ENCODE results near the gene EPHA7.

DNA sequence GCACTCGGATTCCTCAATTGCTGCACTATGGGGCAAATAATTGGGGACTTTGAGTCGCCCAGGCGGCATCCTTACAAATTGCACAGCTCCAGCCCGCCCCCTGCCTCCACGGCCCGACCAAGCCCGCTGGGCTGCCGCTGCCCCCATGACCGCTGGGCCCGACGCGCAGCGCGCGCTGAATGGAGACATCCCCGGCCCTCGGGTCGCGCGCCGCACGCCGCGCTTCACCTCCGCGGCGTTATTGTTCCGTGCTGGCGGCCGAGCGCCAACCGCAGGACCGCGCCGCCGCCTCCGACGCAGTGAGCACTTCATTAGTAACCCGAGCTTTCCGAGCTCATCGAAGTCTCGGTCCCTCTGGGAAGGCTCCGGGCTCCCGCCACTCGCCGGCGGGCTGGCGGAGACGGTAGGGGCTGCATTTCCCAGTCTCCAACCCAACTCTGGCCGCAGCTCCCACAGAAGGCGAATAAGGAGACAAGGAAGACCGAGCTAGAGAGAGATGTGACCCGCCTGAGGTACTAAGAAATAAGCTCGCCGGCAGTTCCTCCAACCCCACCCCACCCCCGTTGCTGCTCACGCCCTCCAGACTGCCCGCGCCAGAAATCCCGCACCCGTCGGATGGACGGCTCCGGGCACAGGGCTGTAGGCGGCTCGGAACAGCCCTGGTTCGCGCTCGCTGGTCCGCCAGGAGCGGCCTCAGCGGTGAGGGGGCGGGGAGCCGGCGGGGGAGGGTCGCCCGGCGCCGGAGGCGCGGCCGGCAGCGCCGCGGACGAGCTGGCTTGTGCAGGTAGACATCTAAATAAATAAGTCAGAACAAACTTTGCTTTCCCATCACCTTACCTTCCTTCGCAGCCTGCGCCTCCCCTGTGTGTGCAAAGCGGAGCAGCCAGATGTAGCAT is 703 bp downstream of the EPHA7 start:
- TF ChIP-seq RELA (CRISPR knock-in tag; IDR thresholded peaks at IDR 0.05; ENCODE audit: borderline replicate concordance): no peak
- no peak for TF ChIP-seq MYBL2 (CRISPR knock-in tag; IDR thresholded peaks at IDR 0.05)
- TF ChIP-seq ATF6 (CRISPR knock-in tag; IDR thresholded peaks at IDR 0.05): no peak
- TF ChIP-seq GTF2I (CRISPR knock-in tag; conservative IDR thresholded peaks at IDR 0.05): no peak
- TF ChIP-seq CTCF (IDR thresholded peaks at IDR 0.05): no peak
- TF ChIP-seq, protein P1, sequence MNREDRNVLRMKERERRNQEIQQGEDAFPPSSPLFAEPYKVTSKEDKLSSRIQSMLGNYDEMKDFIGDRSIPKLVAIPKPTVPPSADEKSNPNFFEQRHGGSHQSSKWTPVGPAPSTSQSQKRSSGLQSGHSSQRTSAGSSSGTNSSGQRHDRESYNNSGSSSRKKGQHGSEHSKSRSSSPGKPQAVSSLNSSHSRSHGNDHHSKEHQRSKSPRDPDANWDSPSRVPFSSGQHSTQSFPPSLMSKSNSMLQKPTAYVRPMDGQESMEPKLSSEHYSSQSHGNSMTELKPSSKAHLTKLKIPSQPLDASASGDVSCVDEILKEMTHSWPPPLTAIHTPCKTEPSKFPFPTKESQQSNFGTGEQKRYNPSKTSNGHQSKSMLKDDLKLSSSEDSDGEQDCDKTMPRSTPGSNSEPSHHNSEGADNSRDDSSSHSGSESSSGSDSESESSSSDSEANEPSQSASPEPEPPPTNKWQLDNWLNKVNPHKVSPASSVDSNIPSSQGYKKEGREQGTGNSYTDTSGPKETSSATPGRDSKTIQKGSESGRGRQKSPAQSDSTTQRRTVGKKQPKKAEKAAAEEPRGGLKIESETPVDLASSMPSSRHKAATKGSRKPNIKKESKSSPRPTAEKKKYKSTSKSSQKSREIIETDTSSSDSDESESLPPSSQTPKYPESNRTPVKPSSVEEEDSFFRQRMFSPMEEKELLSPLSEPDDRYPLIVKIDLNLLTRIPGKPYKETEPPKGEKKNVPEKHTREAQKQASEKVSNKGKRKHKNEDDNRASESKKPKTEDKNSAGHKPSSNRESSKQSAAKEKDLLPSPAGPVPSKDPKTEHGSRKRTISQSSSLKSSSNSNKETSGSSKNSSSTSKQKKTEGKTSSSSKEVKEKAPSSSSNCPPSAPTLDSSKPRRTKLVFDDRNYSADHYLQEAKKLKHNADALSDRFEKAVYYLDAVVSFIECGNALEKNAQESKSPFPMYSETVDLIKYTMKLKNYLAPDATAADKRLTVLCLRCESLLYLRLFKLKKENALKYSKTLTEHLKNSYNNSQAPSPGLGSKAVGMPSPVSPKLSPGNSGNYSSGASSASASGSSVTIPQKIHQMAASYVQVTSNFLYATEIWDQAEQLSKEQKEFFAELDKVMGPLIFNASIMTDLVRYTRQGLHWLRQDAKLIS (CRISPR knock-in tag; IDR thresholded peaks at IDR 0.05; ENCODE audit: borderline replicate concordance): no peak
- TF ChIP-seq ETV6 (CRISPR knock-in tag; IDR thresholded peaks at IDR 0.05): no peak
- TF ChIP-seq ZNF263 (CRISPR knock-in tag; IDR thresholded peaks at IDR 0.05; ENCODE audit: low read depth): no peak
- TF ChIP-seq TEAD4 (CRISPR knock-in tag; IDR thresholded peaks at IDR 0.05): no peak
- TF ChIP-seq, protein P2, sequence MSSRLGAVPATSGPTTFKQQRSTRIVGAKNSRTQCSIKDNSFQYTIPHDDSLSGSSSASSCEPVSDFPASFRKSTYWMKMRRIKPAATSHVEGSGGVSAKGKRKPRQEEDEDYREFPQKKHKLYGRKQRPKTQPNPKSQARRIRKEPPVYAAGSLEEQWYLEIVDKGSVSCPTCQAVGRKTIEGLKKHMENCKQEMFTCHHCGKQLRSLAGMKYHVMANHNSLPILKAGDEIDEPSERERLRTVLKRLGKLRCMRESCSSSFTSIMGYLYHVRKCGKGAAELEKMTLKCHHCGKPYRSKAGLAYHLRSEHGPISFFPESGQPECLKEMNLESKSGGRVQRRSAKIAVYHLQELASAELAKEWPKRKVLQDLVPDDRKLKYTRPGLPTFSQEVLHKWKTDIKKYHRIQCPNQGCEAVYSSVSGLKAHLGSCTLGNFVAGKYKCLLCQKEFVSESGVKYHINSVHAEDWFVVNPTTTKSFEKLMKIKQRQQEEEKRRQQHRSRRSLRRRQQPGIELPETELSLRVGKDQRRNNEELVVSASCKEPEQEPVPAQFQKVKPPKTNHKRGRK (CRISPR knock-in tag; IDR thresholded peaks at IDR 0.05; ENCODE audit: borderline replicate concordance): no peak
- no peak for TF ChIP-seq NFYB (CRISPR knock-in tag; conservative IDR thresholded peaks at IDR 0.05; ENCODE audit: low read depth)
- TF ChIP-seq, protein P3, sequence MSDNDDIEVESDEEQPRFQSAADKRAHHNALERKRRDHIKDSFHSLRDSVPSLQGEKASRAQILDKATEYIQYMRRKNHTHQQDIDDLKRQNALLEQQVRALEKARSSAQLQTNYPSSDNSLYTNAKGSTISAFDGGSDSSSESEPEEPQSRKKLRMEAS (CRISPR knock-in tag; IDR thresholded peaks at IDR 0.05): no peak
- TF ChIP-seq E2F5 (CRISPR knock-in tag; IDR thresholded peaks at IDR 0.05): peak; percentile 55; the same call in 1 of the 2 replicates
- 0 out of 2 replicates have a peak, but pooled peaks have one; percentile 12 for TF ChIP-seq FOXP4 (CRISPR knock-in tag; IDR thresholded peaks at IDR 0.05)
